Stimulated activated CD8-positive, alpha-beta memory T cell treated with anti-CD3 and anti-CD28 coated beads, Interleukin-7, amount 100 ng/mL, for 48 hours (primary cell): ENCODE measurements around the gene INS.
"Not testable (repeated sequence)": the region's sequence is repeated elsewhere in the genome, so short reads cannot be mapped to it uniquely, and the experiment has no call there.

Experiments used
- DNase-seq, 2 donors: peaks; one replicate each; pipeline ENCODE4 v3.0.0-alpha.2; 2020; ENCODE audit warnings: low read depth in 1 of 2; ENCODE audit errors: extremely low read depth in 1 of 2

The INS gene

DNA sequence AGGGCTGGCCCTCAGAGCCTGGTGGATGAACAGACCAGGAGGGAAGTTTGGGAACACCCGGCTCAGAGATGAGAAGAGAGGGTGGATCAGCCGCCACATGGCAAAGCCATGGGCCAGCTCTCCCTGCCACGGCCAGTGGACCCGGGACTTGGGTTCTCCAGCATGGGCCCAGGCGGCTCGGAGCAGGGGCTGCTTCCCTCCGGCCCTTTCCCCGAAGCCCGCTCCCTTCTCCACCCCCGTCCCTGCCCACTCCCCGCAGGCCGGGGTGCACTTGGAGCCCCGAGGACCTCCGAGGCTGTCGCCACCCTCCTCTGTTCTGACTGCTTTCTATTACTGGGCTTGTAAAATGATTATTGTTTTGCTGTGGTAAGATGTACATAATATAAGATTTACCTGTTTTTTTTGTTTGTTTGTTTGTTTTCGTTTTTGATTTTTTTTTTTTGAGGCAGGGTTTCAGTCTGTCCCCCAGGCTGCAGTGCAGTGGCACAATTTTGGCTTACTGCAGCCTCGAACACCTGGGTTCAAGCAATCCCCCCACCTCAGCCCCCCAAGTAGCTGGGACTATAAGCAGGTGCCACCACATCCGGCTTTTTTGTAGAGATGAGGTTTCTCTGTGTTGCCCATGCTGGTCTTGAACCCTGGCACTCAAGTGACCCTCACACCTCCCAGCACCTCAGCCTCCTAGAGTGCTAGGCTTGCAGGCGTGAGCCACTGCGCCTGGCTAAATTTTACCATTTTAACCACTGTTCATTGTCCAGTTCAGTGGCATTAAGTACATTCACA is 21.9 kb upstream of the INS start:
- no peak for DNase-seq

DNA sequence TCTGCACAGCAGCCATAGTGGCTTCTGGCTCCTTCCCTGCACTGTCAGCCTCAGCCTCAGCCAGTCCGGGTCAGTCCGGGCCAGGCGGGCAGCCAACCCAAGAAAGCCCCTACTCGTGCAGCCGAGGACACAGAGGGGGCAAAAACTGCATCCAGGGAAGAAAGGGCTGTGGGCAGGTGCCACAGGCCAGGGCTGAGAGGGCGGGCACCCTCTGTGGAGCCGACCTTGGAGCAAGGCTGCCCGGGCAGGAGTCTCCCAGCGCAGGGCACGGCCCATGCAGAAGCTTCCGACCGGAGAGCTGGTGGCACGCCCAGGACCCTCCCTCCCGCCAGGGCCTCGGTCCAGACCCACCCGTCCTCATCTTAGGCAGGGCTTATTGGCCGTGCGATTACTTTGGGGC is 21.1 kb upstream of the INS start:
- no peak for DNase-seq

DNA sequence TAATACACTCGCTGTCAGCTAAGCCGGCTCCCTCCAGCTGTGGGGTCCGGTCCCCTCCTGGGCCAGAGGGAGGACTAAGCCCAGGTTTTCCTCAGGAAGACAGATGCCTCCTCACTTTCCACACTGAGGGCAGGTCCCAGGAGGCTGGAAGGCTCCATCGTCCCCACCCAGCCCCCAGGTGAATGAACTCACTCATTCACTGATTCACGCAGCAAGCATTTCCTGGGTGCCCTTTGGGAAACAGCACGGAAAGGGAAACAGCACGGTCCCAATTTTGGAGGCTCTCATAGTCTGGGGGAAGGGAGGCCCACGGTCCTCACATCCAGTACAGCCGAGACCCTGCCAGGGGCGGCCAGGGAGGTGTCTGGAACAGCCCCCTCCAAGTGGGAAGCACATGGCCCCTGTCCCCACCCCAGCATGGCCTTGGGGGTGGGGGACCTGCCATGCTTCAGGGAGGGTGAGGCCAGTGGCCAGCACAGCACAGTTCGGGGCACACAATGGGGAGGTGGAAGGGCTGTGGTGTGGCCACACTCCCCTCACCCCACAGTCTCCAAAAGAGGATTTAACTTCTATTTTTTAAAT is 19.9 kb upstream of the INS start:
- DNase-seq, result no peak

DNA sequence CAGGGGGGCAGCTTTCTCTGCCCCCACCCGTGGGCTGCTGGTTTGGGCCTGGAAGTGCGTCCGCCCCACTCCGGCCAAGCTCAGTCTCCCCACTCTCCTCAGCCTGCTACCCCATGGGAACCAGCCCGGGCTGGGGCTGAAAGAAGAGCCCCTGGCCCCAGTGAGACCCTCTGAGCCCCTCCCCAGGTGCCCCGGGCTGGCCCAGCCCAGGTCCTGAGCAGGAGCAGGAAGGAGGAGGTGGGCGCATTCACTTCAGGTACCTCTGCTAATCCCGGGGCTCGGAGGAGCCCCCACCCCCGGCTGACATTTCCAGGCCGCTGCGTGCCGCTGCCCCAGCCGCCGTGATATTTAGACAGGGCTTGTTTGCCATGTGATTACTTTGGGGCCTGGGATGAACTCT is 19.3 kb upstream of the INS start:
- no peak for DNase-seq

DNA sequence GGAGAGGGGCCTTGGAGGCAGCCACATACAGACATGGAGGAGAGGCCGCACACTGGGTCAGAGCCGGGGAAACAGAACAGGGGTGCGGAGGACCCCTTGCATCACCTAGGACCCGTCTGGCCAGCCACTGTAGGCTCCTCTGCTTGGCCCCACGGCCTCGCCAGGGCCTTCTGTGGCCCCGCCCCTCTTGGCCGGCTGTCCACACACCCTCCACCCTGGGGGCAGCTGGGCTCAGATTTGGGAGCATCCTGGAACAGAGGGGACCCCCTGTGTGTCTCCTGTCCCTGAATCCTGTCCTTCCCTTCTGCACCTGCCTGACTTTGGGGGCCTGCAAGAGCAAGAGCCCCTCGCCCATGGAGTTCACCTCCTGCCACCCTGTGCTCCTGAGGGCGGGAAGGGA is 18.5 kb upstream of the INS start:
- no peak for DNase-seq

DNA sequence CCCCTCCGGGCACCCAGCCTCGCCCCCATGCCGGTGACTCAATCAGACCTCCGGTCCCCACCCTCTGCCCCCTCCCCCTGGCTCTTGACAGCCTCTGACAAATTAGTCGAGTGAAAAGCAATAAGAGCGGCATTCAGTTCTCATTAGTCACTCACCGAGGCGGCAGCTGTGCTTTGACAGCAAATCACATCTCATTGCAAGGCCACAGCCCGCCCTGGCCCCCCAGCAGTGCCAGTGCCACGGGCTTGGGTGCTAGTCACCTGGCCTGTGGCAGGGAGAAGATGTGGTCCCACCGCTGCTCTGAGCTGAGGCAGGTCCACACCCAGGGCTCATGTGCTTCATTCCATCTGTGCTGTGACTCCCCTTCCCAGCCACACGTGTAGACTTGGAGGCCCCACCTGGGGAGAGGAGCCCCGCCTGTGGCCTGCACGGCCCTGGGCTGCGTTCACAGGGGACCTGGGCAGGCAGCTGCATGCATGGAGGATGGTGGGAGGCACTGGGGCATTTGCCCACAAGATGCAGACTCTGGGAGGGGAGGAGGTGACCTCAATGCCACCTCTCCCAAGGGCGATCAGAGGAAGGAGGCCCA is 18.0 kb upstream of the INS start:
- no peak for DNase-seq

DNA sequence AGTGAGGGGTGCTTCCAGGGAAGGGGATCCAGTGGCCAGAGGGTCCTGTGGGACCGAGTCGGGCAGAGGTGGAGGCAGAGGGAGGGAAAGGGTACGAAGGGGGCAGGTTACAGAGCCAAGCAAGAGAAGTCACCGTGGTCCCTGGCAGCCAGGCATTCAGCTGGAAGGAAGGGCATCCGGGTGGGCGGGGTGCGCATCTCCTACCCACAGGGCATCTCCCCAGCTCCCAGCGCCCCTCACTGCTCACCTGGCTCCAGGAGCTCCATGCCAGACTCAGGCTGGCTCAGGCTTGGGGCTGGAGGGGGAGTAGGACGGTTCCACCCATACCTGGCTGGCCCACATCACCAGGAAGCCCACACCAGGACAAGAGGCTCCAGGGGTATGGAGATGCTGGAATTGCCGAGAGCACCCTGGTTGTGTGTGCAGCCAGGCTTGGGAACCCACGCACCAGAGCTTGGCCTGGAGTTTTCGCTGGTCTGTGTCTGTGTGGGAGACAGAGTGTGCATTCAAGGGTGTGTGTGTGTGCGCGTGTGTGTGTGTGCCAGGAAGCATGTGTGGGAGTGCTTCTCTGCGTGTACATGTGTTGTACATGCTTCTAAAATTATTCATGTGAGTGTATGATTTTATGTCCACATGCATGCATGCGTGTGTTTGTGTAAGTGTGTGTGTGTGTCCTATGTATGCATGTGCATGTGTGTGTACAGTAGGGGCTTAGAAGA is 17.2 kb upstream of the INS start:
- DNase-seq, result not testable (repeated sequence)

GRCh38 chr11:2177076-2177475 is 16.1 kb upstream of the INS start:
- no peak for DNase-seq

GRCh38 chr11:2176389-2176900 is 15.4 kb upstream of the INS start:
- DNase-seq, result no peak

DNA sequence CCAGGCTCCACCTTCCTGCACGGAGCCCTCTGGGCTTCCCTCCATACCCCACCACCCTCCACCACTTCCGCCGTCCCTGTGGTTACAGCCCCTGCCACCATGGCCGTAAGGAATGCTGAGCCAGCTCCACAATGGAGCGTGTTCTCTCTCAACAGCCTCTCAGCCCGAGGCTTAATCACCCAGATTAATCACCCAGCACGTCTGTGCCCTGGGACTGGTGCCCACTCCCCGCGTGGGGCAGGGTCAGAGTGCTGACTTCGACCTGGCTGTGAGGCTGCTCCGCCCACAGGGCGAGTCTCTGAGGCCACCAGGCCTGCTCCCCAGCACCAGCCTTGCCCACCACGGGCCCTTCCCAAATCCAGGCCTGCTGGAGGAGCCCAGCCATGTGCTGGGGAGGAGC is 14.7 kb upstream of the INS start:
- DNase-seq, result no peak

DNA sequence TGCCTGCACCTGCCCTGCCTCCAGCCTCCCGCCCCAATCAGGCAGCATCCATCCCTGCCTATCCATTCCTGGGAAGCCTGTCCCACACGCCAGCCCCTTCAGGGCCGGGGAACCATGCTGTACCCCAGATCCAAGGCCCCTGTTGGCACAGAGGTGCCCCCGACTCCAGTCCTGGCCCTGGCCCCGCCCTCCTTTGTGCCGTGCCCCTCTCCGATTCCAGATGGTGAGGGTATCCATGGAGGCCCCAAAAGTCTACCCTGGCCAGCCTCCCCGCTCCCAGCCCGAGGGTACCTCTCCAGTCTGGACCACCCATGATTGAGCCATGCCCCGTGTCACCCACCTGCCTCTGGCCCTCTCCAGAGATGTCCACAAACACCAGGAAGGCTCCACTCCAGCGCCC is 13.4 kb upstream of the INS start:
- no peak for DNase-seq

DNA sequence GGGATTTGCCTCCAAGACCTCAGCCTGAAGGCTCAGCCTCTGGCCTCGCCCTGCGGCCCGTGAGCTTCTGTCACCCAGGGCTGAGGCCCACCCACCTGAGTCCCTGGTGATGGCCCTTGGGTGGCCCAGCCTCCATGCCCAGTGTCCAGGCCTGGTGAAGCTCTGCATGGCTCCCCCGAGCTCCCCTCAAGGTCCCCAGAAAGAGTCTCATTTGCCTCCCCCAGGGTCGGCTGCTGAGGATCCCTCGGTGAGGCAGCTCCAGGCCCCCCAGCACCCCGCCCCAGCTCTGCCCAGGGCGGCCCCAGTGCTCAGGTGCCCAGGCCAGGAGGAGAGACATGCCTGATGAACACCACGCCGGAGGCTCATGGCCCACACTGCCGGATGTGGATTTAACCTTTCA is 12.8 kb upstream of the INS start:
- no peak for DNase-seq

- no peak for DNase-seq
Measured at GRCh38 chr11:2173150-2173693, 12.2 kb upstream of the INS start.

DNA sequence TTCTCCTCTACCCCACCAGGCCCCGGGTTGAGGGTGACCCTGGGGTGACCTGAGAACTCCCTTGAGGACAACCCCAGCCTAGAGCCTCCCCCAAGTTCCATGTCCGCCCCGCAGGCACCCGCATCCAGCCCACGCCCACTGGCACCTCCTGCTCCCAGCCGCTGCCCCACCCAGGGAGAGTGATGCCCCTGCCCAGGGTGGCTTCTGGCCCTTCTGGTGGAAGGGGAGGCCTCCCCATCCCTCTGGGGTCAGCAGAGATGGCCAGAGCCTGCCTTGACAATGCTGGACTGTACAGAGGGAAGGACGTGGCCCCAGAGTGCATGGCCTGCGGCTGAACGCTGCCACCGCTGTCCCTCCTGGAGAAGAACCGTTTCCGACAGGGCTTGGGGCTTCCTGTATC is 11.7 kb upstream of the INS start:
- no peak for DNase-seq

- DNase-seq, result no peak
Measured at GRCh38 chr11:2171591-2172003, 10.6 kb upstream of the INS start, which contains the start of gene TH. Gene TH, minus strand, starts transcription at chr11:2171815. Its CDS starts 29 bp downstream, at chr11:2171786.

DNA sequence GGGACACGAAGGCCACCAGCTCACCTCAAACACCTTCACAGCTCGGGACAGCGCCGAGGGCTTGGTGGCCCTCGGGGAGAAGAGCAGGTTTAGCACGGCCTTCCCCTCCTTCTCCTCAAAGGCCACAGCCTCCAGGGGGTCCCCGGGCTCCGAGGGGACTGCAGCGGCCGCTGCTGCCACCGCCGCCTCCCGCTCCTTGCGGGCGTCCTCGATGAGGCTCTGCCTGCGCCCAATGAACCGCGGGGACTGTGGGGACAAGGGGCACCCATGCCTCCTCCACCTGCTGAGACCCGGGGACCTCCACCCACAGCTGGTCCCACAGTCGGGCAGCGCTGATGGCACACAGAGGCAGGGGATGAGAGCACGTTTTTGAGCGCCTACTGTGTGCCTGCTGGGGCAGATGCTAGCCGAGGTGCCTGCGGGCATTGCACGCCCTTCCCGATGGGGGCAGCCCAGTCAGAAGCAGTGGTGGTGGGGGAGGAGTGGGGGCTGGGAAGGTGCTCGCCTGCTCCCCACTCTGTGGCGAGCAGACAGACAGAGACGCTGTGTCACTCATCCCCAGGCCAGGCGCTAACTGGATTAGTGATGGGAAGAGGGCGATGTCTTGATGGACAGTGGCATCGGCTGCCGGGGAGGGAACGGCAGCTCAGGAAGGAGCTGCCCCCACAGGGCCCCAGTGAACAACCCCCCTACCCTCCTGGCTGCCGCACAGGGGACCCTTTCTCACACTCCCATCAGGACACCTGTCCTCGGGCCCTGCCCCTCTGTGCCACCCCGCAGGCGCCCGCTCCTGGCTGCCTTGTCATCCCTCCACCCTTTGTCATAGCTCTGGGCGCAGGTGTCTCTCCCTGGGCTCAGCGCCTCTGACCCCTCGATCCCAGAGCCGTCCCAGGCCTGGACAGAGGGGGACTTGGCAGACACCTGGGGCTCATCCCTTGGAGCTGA is 8.9 kb upstream of the INS start:
- no peak for DNase-seq

- no peak for DNase-seq
Measured at GRCh38 chr11:2169005-2169378, 8.0 kb upstream of the INS start.

DNA sequence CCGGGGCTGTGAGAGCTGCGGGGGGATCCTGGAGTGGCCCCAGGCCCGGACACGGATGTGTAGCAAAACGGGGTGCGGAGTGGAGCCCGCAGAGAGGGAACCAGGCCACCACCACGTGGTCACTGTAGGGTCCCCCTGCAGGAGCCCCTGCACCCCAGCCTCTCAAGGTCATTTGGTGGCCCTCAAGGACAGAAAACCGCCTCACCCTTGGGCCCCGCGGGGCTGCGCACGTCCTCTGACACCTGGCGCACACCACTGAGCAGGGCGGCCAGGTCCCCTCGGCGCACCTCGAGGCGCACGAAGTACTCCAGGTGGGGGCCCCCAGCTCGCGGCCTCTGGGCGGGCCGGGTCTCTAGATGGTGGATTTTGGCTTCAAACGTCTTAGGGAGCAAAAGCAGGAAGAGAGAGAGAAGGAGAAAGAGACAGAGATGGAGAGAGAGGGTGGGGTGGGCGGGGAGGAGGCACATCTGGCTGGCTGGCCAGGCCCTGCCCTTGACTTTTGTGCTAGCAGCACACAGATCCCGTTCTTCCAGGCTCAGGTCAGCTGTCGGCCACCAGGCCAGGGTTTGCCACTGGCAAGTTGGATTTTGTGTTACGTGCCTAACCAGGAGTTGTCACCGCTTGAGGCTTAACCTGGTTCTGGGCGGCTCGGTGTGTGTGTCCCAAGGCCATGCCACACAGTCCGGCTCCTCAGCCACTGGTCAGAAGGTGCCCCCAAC is 7.4 kb upstream of the INS start:
- no peak for DNase-seq
